Measurements from ENCODE around the gene NMRAL1. TPM values are rescaled to one million over a fixed set of nuclear protein-coding genes. Genes with fewer than 3 reads are reported as not detected.
A peak's percentile ranks its signal among the peaks of the same experiment; 100 is the strongest.

NMRAL1 gene
- total and polyA plus RNA-seq, 10 of the 15 experiments (the other 5 are each of a cell fraction or from before 2014, with no cell fraction given) = 4.8 to 102 (median 62.5) TPM

DNA sequence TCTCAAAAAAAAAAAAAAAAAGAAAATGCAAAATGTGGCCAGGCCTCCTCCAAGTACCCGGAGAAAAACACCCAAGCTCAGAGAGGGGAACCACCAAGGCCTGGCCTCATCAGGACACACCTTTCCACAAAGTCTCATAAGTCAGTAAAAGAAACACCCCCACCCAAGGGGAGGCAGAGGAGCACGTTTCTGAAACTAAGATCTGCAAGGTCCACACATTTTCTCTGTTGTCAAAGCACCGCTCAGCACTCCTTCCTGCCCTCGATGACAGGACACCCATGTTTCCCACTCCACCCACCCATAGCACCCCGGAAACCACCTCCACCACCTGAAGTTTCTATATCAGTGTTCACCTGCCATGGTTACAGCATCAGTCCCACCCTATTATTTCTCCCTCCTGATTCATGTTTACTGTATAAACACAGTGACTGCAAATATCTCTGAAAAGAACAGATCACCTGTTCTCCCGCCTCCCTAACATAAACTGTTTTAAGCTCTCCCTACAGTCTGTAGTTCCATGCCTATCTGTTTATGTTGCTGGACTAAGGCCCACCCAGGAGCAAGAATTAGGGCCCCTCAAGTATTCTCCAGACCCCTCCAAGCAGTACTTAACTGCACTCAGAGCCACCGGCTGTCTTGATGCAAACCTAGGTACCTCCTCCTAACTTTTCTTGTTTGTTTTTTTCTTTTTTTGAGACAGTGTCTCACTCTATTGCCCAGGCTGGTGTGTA, 60.1 kb downstream of the NMRAL1 start (continued):
- no peak for TF ChIP-seq KDM1A (IDR thresholded peaks at IDR 0.05; ENCODE audit: borderline replicate concordance)
- TF ChIP-seq GABPA (IDR thresholded peaks at IDR 0.05; ENCODE audit: low read depth) = 0 out of 2 replicates have a peak, but pooled peaks have one; percentile 46
- TF ChIP-seq MTA2 (IDR thresholded peaks at IDR 0.05; ENCODE audit: low read depth) = peak; percentile 82
- peak; percentile 60; the same call in 1 of the 2 replicates for TF ChIP-seq MAX (IDR thresholded peaks at IDR 0.05; ENCODE audit: low read depth, low read length)
- TF ChIP-seq CEBPB (IDR thresholded peaks at IDR 0.05; ENCODE audit: borderline replicate concordance in 1 of 2, low read depth in 2 of 2, low read length in 2 of 2) = no peak
- TF ChIP-seq WRNIP1 (IDR thresholded peaks at IDR 0.05; ENCODE audit: borderline replicate concordance, low read depth, low read length) = no peak
- TF ChIP-seq ZNF384 (IDR thresholded peaks at IDR 0.05; ENCODE audit: borderline replicate concordance, low read depth, low read length) = peak; percentile 83
- 0 out of 2 replicates have a peak, but pooled peaks have one; percentile 80 for TF ChIP-seq CREM (IDR thresholded peaks at IDR 0.05; ENCODE audit: low read depth)
- TF ChIP-seq LARP7 (IDR thresholded peaks at IDR 0.05) = no peak
- no peak for TF ChIP-seq SMAD5 (IDR thresholded peaks at IDR 0.05; ENCODE audit: low read depth)
- TF ChIP-seq CBX3 (IDR thresholded peaks at IDR 0.05; ENCODE audit: borderline replicate concordance, low read depth) = no peak
- TF ChIP-seq POLR2A (IDR thresholded peaks at IDR 0.05; ENCODE audit: low read depth, low read length) = peak; percentile 53

- Histone ChIP-seq H3K4me3 (no peak overlapping the region), H3K4me1 (ENCODE audit: control insufficient read depth, insufficient read depth, low read length) (peaks cover 20% of the 10 kb centered on the region), H3K27ac (ENCODE audit: control insufficient read depth, insufficient read depth) (no peak overlapping the region), H3K4me2 (ENCODE audit: control insufficient read depth, insufficient read depth) (peak overlapping the region; percentile 98), H3K27me3 (replicated peaks in 1 of 2; ENCODE audit: control insufficient read depth in 2 of 2, insufficient read depth in 2 of 2, low read length in 1 of 2) (no peaks in the 10 kb centered on the region), H3K9ac (ENCODE audit: control insufficient read depth, insufficient read depth, low read length) (no peak overlapping the region), H4K20me1 (ENCODE audit: control insufficient read depth, insufficient read depth) (peaks cover 5% of the 10 kb centered on the region), H3K79me2 (ENCODE audit: control insufficient read depth, insufficient read depth, low read length) (peaks cover 38% of the 10 kb centered on the region), H2AFZ (ENCODE audit: control insufficient read depth, low read depth, low read length) (no peak overlapping the region), H3K9me3 (replicated peaks; ENCODE audit: control insufficient read depth, insufficient read depth, low read length) (no peaks in the 10 kb centered on the region), H3K36me3 (ENCODE audit: control insufficient read depth in 2 of 2, insufficient read depth in 2 of 2, low read length in 1 of 2) (peaks cover 16 to 22% of the 10 kb centered on the region in 2 experiments)
- DNase-seq (ENCODE audit: low read depth, low spot score) = no peak
- in situ Hi-C loops (cut with MboI) = no loop called here
- TF ChIP-seq ZBED1 (IDR thresholded peaks at IDR 0.05; ENCODE audit: borderline replicate concordance) (no peak), SREBF2 (IDR thresholded peaks at IDR 0.05; ENCODE audit: low read length) (no peak), MYB (IDR thresholded peaks at IDR 0.05; ENCODE audit: borderline replicate concordance, low read depth, low read length) (no peak), BACH1 (IDR thresholded peaks at IDR 0.05; ENCODE audit: borderline replicate concordance) (no peak), MTA3 (IDR thresholded peaks at IDR 0.05; ENCODE audit: borderline replicate concordance, low read length) (no peak)
- CTCF ChIA-PET = interaction anchor here (2.6 kb wide), 2 partner anchors 9 to 11 kb away, joined by 12 to 22 read pairs; no protein-coding TSS in a partner anchor
- 95% methylated on average over 4 of the region's 4 CpGs for WGBS (ENCODE audit: insufficient coverage, insufficient replicate concordance, low lambda C conversion rate, missing lambda C conversion rate)
- RAD21 ChIA-PET (ENCODE audit: unreplicated experiment) = no interaction called here
- SMC1A ChIA-PET (ENCODE audit: uncharacterized antibody, unreplicated experiment) = interaction anchor here (0.9 kb wide), 1 partner anchor 63 kb away, joined by 3 read pairs; no protein-coding TSS in a partner anchor
- POLR2A ChIA-PET = interaction anchor here (0.6 to 1.5 kb wide), 2 partner anchors 61 to 203 kb away, joined by 5 to 7 read pairs; no protein-coding TSS in a partner anchor
- ATAC-seq = no peak
- intact Hi-C loops (cut with micrococcal nuclease; ENCODE audit: unreplicated experiment) = no loop called here
- BruUV-seq (replicated peaks) = TSS peak; percentile 6
- no peak for FAIRE-seq
Measured at GRCh38 chr16:4412854-4413253, 61.6 kb downstream of the NMRAL1 start.

Data from GM12878 (cell line).